Kidney (tissue), 14 donors: ENCODE measurements around the gene PPP4R2. TPM values are rescaled to one million over a fixed set of nuclear protein-coding genes. Genes with fewer than 3 reads are reported as not detected.

Experiments used
- DNase-seq, 5 donors: peaks; one replicate each; pipeline ENCODE4 v3.0.0-alpha.2; 2013 to 2020
- FAIRE-seq: peaks from 2 replicates; lab custom pipeline; 2012; peaks lifted over from hg19 to GRCh38; lab: Jason Lieb, UNC
- H3K27ac ChIP-seq, 2 donors: one replicate each; pipeline ENCODE4 v1.7.0; 2013; ENCODE audit warnings: low read depth in 2 of 2, low read length in 2 of 2, inconsistent platforms in 1 of 2
- H3K27me3 ChIP-seq: one replicate; pipeline ENCODE4 v1.7.1; 2013; ENCODE audit warnings: low read length, inconsistent platforms; ENCODE audit not compliant: control insufficient read depth, insufficient read depth
- H3K36me3 ChIP-seq, 3 donors: one replicate each; pipeline versions ENCODE4 v1.7.0 to v1.7.1; 2013; ENCODE audit warnings: low read length in 3 of 3, control low read depth in 1 of 3, inconsistent platforms in 1 of 3; ENCODE audit not compliant: insufficient read depth in 3 of 3, control insufficient read depth in 2 of 3
- H3K4me1 ChIP-seq, 3 donors: one replicate each; pipeline versions ENCODE4 v1.7.0 to v1.7.1; 2013; ENCODE audit warnings: low read length in 3 of 3, inconsistent platforms in 1 of 3, low read depth in 1 of 3; ENCODE audit not compliant: control insufficient read depth in 2 of 3, insufficient read depth in 2 of 3
- H3K4me3 ChIP-seq, 3 donors: one replicate each; pipeline versions ENCODE4 v1.7.0 to v1.8.1; 2013; ENCODE audit warnings: low read length in 3 of 3, control low read depth in 1 of 3, inconsistent platforms in 1 of 3
- H3K9ac ChIP-seq, 3 donors: one replicate each; pipeline versions ENCODE4 v1.7.0 to v1.7.1; 2013; ENCODE audit warnings: low read length in 3 of 3, control low read depth in 1 of 3, inconsistent platforms in 1 of 3
- H3K9me3 ChIP-seq, 3 donors: one replicate each; pipeline versions ENCODE4 v1.7.0 to v1.7.1; 2013; ENCODE audit warnings: low read length in 3 of 3, control low read depth in 1 of 3, inconsistent platforms in 1 of 3; ENCODE audit not compliant: control insufficient read depth in 2 of 3, insufficient read depth in 1 of 3
- intact Hi-C: fragments of 100-400 bp; cut with DNase I; formaldehyde crosslinking; loops from one replicate; pipeline ENCODE4 v1.11.1; 2022
- polyA plus RNA-seq: library from polyadenylated mRNA; stranded (reverse); fragments of 350-450 nt; fragmentation: Illumina TruSeq; extraction: RNeasy Lipid Tissue Mini Kit (QIAGEN cat#74804); gene quantifications from one replicate; pipeline ENCODE4 v1.2.3, GENCODE V29; 2014; ENCODE audit warnings: low read depth, low replicate concordance; ENCODE audit not compliant: insufficient read depth
- total RNA-seq: library from RNA; stranded (reverse); fragmentation: NEBNext Ultra II Directional; extraction: Animal tissue kit (Norgen Biotek cat#: 25700); gene quantifications from one replicate; pipeline ENCODE4 v1.2.1, GENCODE V29; 2021
- TF ChIP-seq, protein P1 (sequence below): IDR thresholded peaks from 3 replicates; pipeline ENCODE4 v1.5.1; 2012; ENCODE audit warnings: mild to moderate bottlenecking, moderate library complexity, borderline replicate concordance; ENCODE audit not compliant: insufficient read depth; ENCODE audit errors: extremely low read depth
- donor health status: control.
- donor health status: control.
- donor health status: control.
- donor health status: control.
- donor health status: control.
- donor health status: DM: yes; HTN: yes; CAD: no.
- donor health status: Normal renal cell carcinoma (clear cell type).

Gene PPP4R2
- total and polyA plus RNA-seq, 2 donors from 2014 or later: 14.5 to 72.0 TPM

DNA sequence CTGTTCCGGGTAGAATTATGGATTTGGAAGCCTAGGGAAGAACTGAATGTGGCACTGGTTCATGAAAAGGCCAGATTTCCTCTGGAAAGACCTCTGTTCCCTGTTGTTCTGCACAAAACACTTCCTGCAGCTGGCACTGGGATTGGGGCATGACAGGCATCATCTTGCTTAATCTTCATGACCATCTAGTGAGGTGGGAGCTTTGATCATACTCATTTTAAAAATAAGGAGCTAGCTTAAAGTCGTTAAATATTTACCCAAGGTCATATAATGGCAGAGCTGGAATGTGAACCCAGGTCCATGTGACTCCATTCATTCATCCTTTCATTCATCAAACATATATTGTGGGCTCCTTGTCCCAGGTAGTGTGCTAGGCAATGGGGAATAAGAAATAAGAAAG lies 105.3 kb downstream of the PPP4R2 start:
- H3K4me3 ChIP-seq: no peak overlapping the region

DNA sequence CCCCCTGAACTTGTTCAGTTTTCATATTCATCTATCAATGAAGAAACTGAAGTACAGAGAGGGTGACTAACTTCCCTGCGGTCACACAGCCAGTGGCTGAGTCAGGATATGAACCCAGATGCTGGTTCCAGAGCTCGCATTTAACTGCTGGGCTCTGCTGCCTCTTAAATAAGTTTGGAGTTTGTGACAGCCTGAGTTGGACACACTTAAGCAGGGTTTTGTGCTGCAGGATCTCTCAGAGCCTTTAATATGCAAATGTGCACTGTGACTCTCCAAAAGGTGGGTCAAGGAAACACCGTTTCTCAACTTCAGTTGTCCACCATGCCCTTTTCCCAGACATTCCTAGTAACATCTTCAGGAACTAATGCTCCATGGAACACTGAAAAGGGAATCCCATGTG lies 110.6 kb downstream of the PPP4R2 start:
- H3K27ac ChIP-seq: no peak overlapping the region
- no peak overlapping the region for H3K9ac ChIP-seq
- no peak overlapping the region for H3K4me3 ChIP-seq
- DNase-seq (no peak), FAIRE-seq (no peak)
- H3K27me3 ChIP-seq: no peaks in the 10 kb centered on the region
- intact Hi-C loops: no loop called here
- H3K4me1 ChIP-seq: no peaks in the 10 kb centered on the region
- H3K9me3 ChIP-seq: no peaks in the 10 kb centered on the region
- no peaks in the 10 kb centered on the region for H3K36me3 ChIP-seq
- TF ChIP-seq, protein P1, sequence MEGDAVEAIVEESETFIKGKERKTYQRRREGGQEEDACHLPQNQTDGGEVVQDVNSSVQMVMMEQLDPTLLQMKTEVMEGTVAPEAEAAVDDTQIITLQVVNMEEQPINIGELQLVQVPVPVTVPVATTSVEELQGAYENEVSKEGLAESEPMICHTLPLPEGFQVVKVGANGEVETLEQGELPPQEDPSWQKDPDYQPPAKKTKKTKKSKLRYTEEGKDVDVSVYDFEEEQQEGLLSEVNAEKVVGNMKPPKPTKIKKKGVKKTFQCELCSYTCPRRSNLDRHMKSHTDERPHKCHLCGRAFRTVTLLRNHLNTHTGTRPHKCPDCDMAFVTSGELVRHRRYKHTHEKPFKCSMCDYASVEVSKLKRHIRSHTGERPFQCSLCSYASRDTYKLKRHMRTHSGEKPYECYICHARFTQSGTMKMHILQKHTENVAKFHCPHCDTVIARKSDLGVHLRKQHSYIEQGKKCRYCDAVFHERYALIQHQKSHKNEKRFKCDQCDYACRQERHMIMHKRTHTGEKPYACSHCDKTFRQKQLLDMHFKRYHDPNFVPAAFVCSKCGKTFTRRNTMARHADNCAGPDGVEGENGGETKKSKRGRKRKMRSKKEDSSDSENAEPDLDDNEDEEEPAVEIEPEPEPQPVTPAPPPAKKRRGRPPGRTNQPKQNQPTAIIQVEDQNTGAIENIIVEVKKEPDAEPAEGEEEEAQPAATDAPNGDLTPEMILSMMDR: no peak

More for the DNA sequence above, 105.3 kb downstream of the PPP4R2 start:
- no peaks in the 10 kb centered on the region for H3K9me3 ChIP-seq
- no peaks in the 10 kb centered on the region for H3K4me1 ChIP-seq
- no peak overlapping the region for H3K9ac ChIP-seq
- TF ChIP-seq, protein P1: no peak
- FAIRE-seq (no peak), DNase-seq (peak in 2 of 5 donors; percentile 42 to 43)
- H3K27me3 ChIP-seq: no peaks in the 10 kb centered on the region
- intact Hi-C loops: loop anchor here (5.0 kb wide), 1 partner anchor 330 kb away; no protein-coding TSS in a partner anchor
- H3K36me3 ChIP-seq: no peaks in the 10 kb centered on the region
- H3K27ac ChIP-seq: no peak overlapping the region

DNA sequence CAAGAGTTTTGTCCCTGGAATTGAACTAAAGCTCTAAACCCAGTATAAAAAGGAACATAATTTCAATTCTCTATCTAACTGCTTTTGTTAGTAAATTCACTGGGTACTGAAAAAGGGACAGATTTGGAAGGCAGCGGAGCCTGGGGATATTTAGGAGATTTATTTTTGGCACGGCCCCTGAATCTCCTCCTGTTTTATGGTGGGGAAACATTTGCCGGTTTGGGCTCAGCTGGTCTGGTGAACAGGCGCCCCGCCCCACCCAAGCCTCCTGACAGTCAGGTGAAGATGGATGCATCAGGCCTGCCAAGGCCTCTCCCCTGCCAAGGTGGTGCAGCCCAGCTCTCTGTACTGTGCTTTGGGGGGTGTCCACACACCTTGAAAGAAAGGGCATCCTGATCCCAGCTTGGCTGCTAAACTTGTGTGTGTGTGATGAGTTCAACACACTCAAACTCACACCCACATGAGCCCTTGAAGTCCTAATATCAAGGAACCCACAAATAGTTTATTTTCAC lies 111.1 kb downstream of the PPP4R2 start:
- TF ChIP-seq, protein P1: no peak
- H3K4me3 ChIP-seq: no peak overlapping the region
- intact Hi-C loops: no loop called here
- FAIRE-seq: no peak
- no peaks in the 10 kb centered on the region for H3K9me3 ChIP-seq
- no peaks in the 10 kb centered on the region for H3K36me3 ChIP-seq
- no peak overlapping the region for H3K9ac ChIP-seq
- H3K4me1 ChIP-seq: no peaks in the 10 kb centered on the region
- no peak for DNase-seq
- no peaks in the 10 kb centered on the region for H3K27me3 ChIP-seq
- H3K27ac ChIP-seq: no peak overlapping the region

DNA sequence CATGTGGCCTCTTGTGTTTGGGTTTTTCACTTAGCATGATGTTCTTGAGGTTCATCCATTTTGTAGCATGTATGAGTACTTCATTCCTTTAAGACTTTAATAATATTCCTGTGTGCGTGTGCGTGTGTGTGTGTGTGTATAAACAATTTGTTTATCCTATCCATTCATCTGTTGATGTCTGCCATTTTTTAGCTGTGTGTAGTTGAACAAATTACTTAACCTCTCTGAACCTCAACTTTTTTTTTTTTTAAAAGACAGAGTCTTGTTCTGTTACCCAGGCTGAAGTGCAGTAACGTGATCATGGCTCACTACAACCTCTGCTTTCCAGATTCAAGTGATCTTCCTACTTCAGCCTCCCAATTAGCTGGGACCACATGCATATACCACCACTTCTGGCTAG lies 112.1 kb downstream of the PPP4R2 start:
- DNase-seq (no peak), FAIRE-seq (no peak)
- Histone ChIP-seq H3K4me3 (no peak overlapping the region), H3K36me3 (no peaks in the 10 kb centered on the region), H3K27me3 (no peaks in the 10 kb centered on the region), H3K9me3 (no peaks in the 10 kb centered on the region), H3K4me1 (no peaks in the 10 kb centered on the region), H3K27ac (no peak overlapping the region), H3K9ac (no peak overlapping the region)
- TF ChIP-seq, protein P1: no peak
- intact Hi-C loops: no loop called here
